Erythroblast (primary cell): ENCODE data around the gene EDIL3.

Source experiments
- GATA1 ChIP-seq: IDR thresholded peaks from 2 replicates; pipeline ENCODE4 v1.6.1; 2011; ENCODE audit warnings: low read depth, mild to moderate bottlenecking, control low read depth, low read length, moderate library complexity
- POLR2A ChIP-seq: IDR thresholded peaks from 2 replicates; pipeline ENCODE4 v1.6.1; 2011; ENCODE audit warnings: mild to moderate bottlenecking, low read length

- TF ChIP-seq POLR2A (no peak), GATA1 (no peak)
These were observed 369.7 kb downstream of the EDIL3 start for GRCh38 chr5:84014966-84015365.
